Spinal cord (tissue), 10 donors: Measurements from ENCODE around the gene MMEL1. TPM values are rescaled to one million over a fixed set of nuclear protein-coding genes. Genes with fewer than 3 reads are reported as not detected.
A peak's percentile ranks its signal among the peaks of the same experiment; 100 is the strongest.
"Not testable (repeated sequence)": the region's sequence is repeated elsewhere in the genome, so short reads cannot be mapped to it uniquely, and the experiment has no call there.

ENCODE experiments used
- DNase-seq, 6 donors: peaks; one replicate each; pipeline versions ENCODE4 v3.0.0 to v3.0.0-alpha.2; 2013 to 2015; ENCODE audit warnings: low spot score in 6 of 6, low read depth in 4 of 6
- H3K27ac ChIP-seq: one replicate; pipeline ENCODE4 v1.5.1; 2013; ENCODE audit warnings: low read depth, low read length, control low read depth
- H3K27me3 ChIP-seq: one replicate; pipeline ENCODE4 v1.6.1; 2013; ENCODE audit warnings: low read length; ENCODE audit not compliant: control insufficient read depth, insufficient read depth
- H3K36me3 ChIP-seq: one replicate; pipeline ENCODE4 v1.6.1; 2013; ENCODE audit warnings: low read length; ENCODE audit not compliant: control insufficient read depth, insufficient read depth
- H3K4me1 ChIP-seq: one replicate; pipeline ENCODE4 v1.6.1; 2013; ENCODE audit warnings: low read length; ENCODE audit not compliant: control insufficient read depth, insufficient read depth
- H3K4me3 ChIP-seq: one replicate; pipeline ENCODE4 v1.5.1; 2013; ENCODE audit warnings: low read depth, low read length, control low read depth
- H3K9me3 ChIP-seq: one replicate; pipeline ENCODE4 v1.6.1; 2013; ENCODE audit warnings: low read length; ENCODE audit not compliant: control insufficient read depth, insufficient read depth
- WGBS: methylation state at CpG from one replicate; pipeline ENCODE4 v1.1.5; 2013; ENCODE audit warnings: missing lambda C conversion rate; ENCODE audit not compliant: insufficient coverage; 5-methylcytosine and 5-hydroxymethylcytosine counted together
- polyA plus RNA-seq, 2 donors: library from polyadenylated mRNA; unstranded; fragments of 120-200 nt; gene quantifications; one replicate each; pipeline ENCODE4 v1.2.1, GENCODE V29; 2013; ENCODE audit not compliant: insufficient read length in 2 of 2
- total RNA-seq, 2 donors: library from RNA; depleted of rRNA in 1 of 2; stranded (reverse); fragments of 120-200 nt in 1 of 2; fragments of >200 nt in 1 of 2; gene quantifications; one replicate each; pipeline versions ENCODE4 v1.2.3 to v1.2.4, GENCODE V29; 2013 to 2014
- donor health status: healthy.

MMEL1 gene
- total and polyA plus RNA-seq, 4 donors = 2.3 to 3.9 (median 2.6) TPM

- DNase-seq = peak; percentile 90 to 99 (median 94)
- Histone ChIP-seq H3K36me3 (peaks cover 33% of the 10 kb centered on the region), H3K4me3 (peak within 1 kb of the TSS; percentile 54), H3K4me1 (peaks cover 33% of the 10 kb centered on the region), H3K9me3 (no peaks in the 10 kb centered on the region), H3K27me3 (no peaks in the 10 kb centered on the region), H3K27ac (peak within 1 kb of the TSS; percentile 92)
- under 1% methylated on average over 98 of the region's 107 CpGs for WGBS
Observed at GRCh38 chr1:2586154-2587070, 46.4 kb downstream of the MMEL1 start, which contains the start of gene PRXL2B. Gene PRXL2B, plus strand, starts transcription at chr1:2586777. Its CDS starts 109 bp downstream, at chr1:2586886.

- under 1% methylated on average over 21 of the region's 28 CpGs for WGBS
- Histone ChIP-seq H3K4me1 (peaks cover 33% of the 10 kb centered on the region), H3K36me3 (peaks cover 28% of the 10 kb centered on the region), H3K9me3 (no peaks in the 10 kb centered on the region), H3K27ac (peak overlapping the region; percentile 92), H3K27me3 (no peaks in the 10 kb centered on the region), H3K4me3 (peak overlapping the region; percentile 54)
- peak in 3 of 6 donors; percentile 10 to 81 (median 67) for DNase-seq
Observed at GRCh38 chr1:2585318-2586092, 47.3 kb downstream of the MMEL1 start.

- peaks cover 33% of the 10 kb centered on the region for H3K4me1 ChIP-seq
- H3K27ac ChIP-seq = peak overlapping the region; percentile 92
- peaks cover 21% of the 10 kb centered on the region for H3K36me3 ChIP-seq
- H3K4me3 ChIP-seq = peak overlapping the region; percentile 54
- 22% methylated on average over 10 of the region's 12 CpGs for WGBS
- peak in 2 of 6 donors; percentile 31 to 33 for DNase-seq
- H3K9me3 ChIP-seq = no peaks in the 10 kb centered on the region
- no peaks in the 10 kb centered on the region for H3K27me3 ChIP-seq
Observed at GRCh38 chr1:2584686-2585317, 48.0 kb downstream of the MMEL1 start.

- peaks cover 13% of the 10 kb centered on the region for H3K36me3 ChIP-seq
- H3K4me3 ChIP-seq = no peak overlapping the region
- H3K4me1 ChIP-seq = peaks cover 30% of the 10 kb centered on the region
- H3K27ac ChIP-seq = no peak overlapping the region
- no peaks in the 10 kb centered on the region for H3K9me3 ChIP-seq
- no peak for DNase-seq
- no peaks in the 10 kb centered on the region for H3K27me3 ChIP-seq
- 67% methylated on average over 14 of the region's 14 CpGs for WGBS
Observed at GRCh38 chr1:2583871-2584351, 48.9 kb downstream of the MMEL1 start.

- 52% methylated on average over 5 of the region's 5 CpGs for WGBS
- DNase-seq = no peak
Observed at GRCh38 chr1:2583331-2583791, 49.5 kb downstream of the MMEL1 start.

GRCh38 chr1:2582391-2582790, 50.4 kb downstream of the MMEL1 start:
- Histone ChIP-seq H3K27ac (no peak overlapping the region), H3K4me3 (no peak overlapping the region)

More at GRCh38 chr1:2583331-2583791, 49.5 kb downstream of the MMEL1 start:
- Histone ChIP-seq H3K27me3 (no peaks in the 10 kb centered on the region), H3K4me3 (no peak overlapping the region), H3K27ac (no peak overlapping the region), H3K4me1 (peaks cover 27% of the 10 kb centered on the region), H3K9me3 (no peaks in the 10 kb centered on the region), H3K36me3 (peaks cover 7% of the 10 kb centered on the region)

GRCh38 chr1:2580691-2581090, 52.1 kb downstream of the MMEL1 start:
- Histone ChIP-seq H3K27ac (no peak overlapping the region), H3K27me3 (no peaks in the 10 kb centered on the region), H3K9me3 (no peaks in the 10 kb centered on the region), H3K4me1 (peaks cover 19% of the 10 kb centered on the region), H3K36me3 (no peaks in the 10 kb centered on the region), H3K4me3 (no peak overlapping the region)
- 96% methylated on average over 8 of the region's 10 CpGs for WGBS
- DNase-seq = no peak

More at GRCh38 chr1:2582391-2582790, 50.4 kb downstream of the MMEL1 start:
- Histone ChIP-seq H3K27me3 (no peaks in the 10 kb centered on the region), H3K36me3 (no peaks in the 10 kb centered on the region), H3K9me3 (no peaks in the 10 kb centered on the region), H3K4me1 (peaks cover 24% of the 10 kb centered on the region)
- DNase-seq = no peak
- WGBS = 75% methylated on average over 5 of the region's 7 CpGs

GRCh38 chr1:2578758-2579118, 54.1 kb downstream of the MMEL1 start:
- H3K4me1 ChIP-seq = peaks cover 9% of the 10 kb centered on the region
- peaks cover 2% of the 10 kb centered on the region for H3K9me3 ChIP-seq
- no peaks in the 10 kb centered on the region for H3K36me3 ChIP-seq
- H3K27ac ChIP-seq = no peak overlapping the region
- no peaks in the 10 kb centered on the region for H3K27me3 ChIP-seq
- no peak for DNase-seq
- H3K4me3 ChIP-seq = no peak overlapping the region
- WGBS = no CpG with 5 or more reads among the region's 4 CpGs

GRCh38 chr1:2577565-2578075, 55.2 kb downstream of the MMEL1 start:
- not testable (repeated sequence) for H3K4me3 ChIP-seq, H3K4me1 ChIP-seq, DNase-seq, H3K27me3 ChIP-seq, H3K36me3 ChIP-seq, H3K9me3 ChIP-seq
- WGBS = 77% methylated on average over 13 of the region's 23 CpGs
- H3K27ac ChIP-seq = peak overlapping the region; percentile 47
